AG09309 (cell line): ENCODE data around the gene PHKB.

Source experiments
- DNase-seq: peaks from one replicate; pipeline ENCODE4 v3.0.0-alpha.2; 2010; ENCODE audit warnings: low read depth
- H3K4me3 ChIP-seq: 2 replicates; pipeline ENCODE4 v1.5.1; 2011; ENCODE audit warnings: mild to moderate bottlenecking, low read depth, low read length, moderate library complexity; ENCODE audit not compliant: control insufficient read depth
- TF ChIP-seq, protein P1 (sequence below): IDR thresholded peaks from 2 replicates; pipeline ENCODE4 v1.5.1; 2011; ENCODE audit warnings: mild to moderate bottlenecking, low read depth, low read length, inconsistent platforms; ENCODE audit not compliant: insufficient read depth, control insufficient read depth; ENCODE audit errors: missing control alignments

Gene PHKB

GRCh38 chr16:47506800-47507199 lies 45.7 kb downstream of the PHKB start:
- TF ChIP-seq, protein P1, sequence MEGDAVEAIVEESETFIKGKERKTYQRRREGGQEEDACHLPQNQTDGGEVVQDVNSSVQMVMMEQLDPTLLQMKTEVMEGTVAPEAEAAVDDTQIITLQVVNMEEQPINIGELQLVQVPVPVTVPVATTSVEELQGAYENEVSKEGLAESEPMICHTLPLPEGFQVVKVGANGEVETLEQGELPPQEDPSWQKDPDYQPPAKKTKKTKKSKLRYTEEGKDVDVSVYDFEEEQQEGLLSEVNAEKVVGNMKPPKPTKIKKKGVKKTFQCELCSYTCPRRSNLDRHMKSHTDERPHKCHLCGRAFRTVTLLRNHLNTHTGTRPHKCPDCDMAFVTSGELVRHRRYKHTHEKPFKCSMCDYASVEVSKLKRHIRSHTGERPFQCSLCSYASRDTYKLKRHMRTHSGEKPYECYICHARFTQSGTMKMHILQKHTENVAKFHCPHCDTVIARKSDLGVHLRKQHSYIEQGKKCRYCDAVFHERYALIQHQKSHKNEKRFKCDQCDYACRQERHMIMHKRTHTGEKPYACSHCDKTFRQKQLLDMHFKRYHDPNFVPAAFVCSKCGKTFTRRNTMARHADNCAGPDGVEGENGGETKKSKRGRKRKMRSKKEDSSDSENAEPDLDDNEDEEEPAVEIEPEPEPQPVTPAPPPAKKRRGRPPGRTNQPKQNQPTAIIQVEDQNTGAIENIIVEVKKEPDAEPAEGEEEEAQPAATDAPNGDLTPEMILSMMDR, result no peak
- no peak overlapping the region for H3K4me3 ChIP-seq
- DNase-seq, result no peak

DNA sequence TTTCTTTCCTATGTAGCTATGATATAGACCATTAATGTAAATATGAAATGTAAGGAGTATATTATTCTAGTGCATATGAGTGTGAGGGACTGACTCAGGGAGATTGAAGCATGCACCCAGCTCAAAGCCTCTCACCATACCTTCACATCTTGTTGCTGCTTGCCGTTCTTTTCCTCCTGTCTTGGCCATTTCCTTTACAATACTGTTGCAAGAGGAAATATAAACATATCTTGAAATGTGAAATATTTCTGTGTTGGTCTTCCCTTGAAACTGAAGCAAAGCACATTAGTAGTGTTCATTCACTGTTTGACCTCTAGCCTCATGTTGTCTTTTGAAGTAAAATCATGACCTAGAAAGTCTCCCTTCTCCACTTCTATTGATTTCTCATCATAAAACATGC lies 46.6 kb downstream of the PHKB start:
- H3K4me3 ChIP-seq, result no peak overlapping the region
- TF ChIP-seq, protein P1, result no peak
- no peak for DNase-seq

DNA sequence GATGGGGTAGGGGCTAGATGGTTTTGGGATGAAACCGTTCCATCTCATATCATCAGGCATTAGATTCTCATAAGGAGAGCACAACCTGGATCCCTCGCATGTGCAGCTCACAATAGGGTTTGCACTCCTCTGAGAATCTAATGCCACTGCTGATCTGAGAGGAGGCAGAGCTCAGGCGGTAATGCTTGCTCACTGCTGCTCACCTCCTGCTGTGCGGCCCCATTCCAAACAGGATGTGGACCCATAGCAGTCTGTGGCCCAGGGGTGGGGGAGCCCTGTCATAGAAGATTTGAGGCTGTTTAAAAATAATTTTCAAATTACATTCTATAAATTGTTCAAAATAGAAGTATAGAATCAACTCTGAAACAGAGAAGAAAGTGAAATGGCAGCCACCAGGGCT lies 50.8 kb downstream of the PHKB start:
- no peak for DNase-seq

DNA sequence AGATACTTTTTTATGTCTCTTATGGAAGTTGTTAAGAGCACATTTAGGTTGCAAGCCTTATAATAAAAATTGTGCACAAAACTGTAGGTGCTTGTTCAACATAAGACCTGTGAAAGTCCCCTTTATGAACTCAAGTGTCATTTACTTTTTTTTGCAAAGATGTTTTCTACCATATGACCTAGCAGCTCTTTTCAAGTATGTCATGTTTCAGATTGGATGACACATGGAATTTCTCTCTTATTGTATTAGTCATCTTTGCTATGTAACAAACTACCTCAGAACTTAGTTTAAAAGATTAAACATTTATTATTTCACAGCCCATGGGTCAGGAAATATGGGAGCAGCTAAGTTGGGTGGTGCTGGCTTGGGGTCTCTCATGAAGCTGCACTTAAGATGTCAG lies 57.9 kb downstream of the PHKB start:
- TF ChIP-seq, protein P1, result no peak
- no peak overlapping the region for H3K4me3 ChIP-seq
- no peak for DNase-seq

More for the DNA sequence above, 50.8 kb downstream of the PHKB start:
- H3K4me3 ChIP-seq, result no peak overlapping the region
- TF ChIP-seq, protein P1, result no peak

DNA sequence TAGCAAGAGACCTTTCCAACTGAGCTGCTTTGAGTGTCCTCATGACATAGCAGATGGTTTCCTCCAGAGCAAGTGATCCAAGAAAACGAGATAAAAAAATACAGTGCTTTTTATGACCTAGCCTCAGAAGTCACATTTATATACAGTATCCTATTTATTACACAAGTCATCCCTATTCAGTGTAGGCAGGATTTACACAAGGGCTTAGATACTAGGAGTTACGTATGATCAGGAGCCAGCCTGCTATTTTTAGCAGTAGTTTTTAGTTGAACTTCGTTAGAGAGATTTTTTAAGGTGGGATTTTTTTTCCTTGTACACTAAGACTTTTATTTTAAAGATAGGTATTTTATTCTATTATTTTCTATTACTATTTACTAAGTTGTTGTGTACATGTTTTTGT lies 58.4 kb downstream of the PHKB start:
- DNase-seq, result no peak
- TF ChIP-seq, protein P1, result no peak
- H3K4me3 ChIP-seq, result no peak overlapping the region

DNA sequence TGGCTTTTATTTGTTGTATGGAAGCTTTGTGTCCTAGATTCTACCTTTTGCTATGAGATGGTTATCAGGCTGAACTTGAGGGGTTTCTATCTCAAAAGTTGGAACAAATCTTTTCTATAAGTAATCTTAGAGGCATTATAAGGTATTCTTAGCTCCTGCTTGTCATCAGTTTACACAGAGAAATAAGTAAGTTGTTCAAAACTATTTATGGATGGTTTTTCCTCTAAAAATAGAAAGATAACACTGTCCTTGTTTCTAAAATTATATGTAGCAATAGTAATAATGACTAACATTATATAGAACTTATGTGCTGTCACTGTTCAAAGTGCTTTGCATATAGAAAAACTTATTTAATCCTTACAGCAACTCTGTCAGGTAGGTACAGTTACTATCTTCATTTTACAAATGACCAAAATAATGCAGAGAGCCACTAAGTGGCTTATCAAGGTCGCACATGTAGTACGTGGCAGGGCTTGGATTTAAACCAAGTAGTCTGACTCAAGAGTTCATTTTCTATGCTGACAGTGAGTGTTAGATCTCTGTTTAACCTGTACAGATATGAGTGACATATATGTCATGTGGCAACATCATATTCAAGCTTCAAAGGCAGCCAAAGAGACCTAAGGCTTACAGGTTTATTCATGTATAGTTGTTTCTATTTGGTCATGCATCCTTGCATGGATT lies 59.0 kb downstream of the PHKB start:
- no peak for DNase-seq
- H3K4me3 ChIP-seq, result no peak overlapping the region
- TF ChIP-seq, protein P1, result no peak
